Testis (tissue), 2 donors: ENCODE results near the gene WT1.

Source experiments
- CTCF ChIP-seq, 3 experiments: fragments of 450-650 bp in 2 of 3; fragments of 200-600 bp in 1 of 3; sonication (generic) in 1 of 3; IDR thresholded peaks; one replicate each; pipeline ENCODE4 v1.5.1; 2016 to 2019; ENCODE audit warnings: antibody characterized with exemption in 3 of 3, mild to moderate bottlenecking in 2 of 3, moderate library complexity in 1 of 3
- POLR2A ChIP-seq: fragments of 450-650 bp; IDR thresholded peaks from one replicate; pipeline ENCODE4 v1.6.1; 2017; ENCODE audit warnings: antibody characterized with exemption, mild to moderate bottlenecking, moderate library complexity

- TF ChIP-seq CTCF (IDR thresholded peaks at IDR 0.05), result no peak
- no peak for TF ChIP-seq POLR2A
Observed at GRCh38 chr11:32417806-32418205, 17.5 kb downstream of the WT1 start.
